DND-41 (cell line): ENCODE measurements around the gene CTSC.

Experiments used
- ATAC-seq: fragments of 200-7000 bp; cut with Tn5 transposase; 3 replicates; pipeline ENCODE4 v1.9.1; 2021; ENCODE audit warnings: low read depth; ENCODE audit not compliant: insufficient read depth
- DNase-seq: peaks from one replicate; pipeline ENCODE4 v3.0.0-alpha.2; 2020
- H2AFZ ChIP-seq: 2 replicates; pipeline ENCODE4 v1.6.0; 2012; ENCODE audit warnings: low read depth, low read length
- H3K27ac ChIP-seq: 2 replicates; pipeline ENCODE4 v1.5.1; 2012; ENCODE audit warnings: low read length, inconsistent platforms
- H3K27me3 ChIP-seq: fragments of 200-600 bp; sonication (generic); 2 replicates; pipeline ENCODE4 v1.6.0; 2012; ENCODE audit warnings: low read length, mild to moderate bottlenecking, inconsistent platforms; ENCODE audit not compliant: insufficient read depth, poor library complexity
- H3K36me3 ChIP-seq: 2 replicates; pipeline ENCODE4 v1.5.1; 2012; ENCODE audit warnings: low read length, inconsistent platforms; ENCODE audit not compliant: insufficient read depth
- H3K4me1 ChIP-seq: 2 replicates; pipeline ENCODE4 v1.5.1; 2012; ENCODE audit warnings: mild to moderate bottlenecking, low read length; ENCODE audit not compliant: insufficient read depth
- H3K4me2 ChIP-seq: 2 replicates; pipeline ENCODE4 v1.6.0; 2012; ENCODE audit warnings: mild to moderate bottlenecking, moderate library complexity, low read length, inconsistent platforms; ENCODE audit not compliant: insufficient read depth
- H3K4me3 ChIP-seq, 2 experiments: fragments of 200-600 bp in 1 of 2; shearing (Covaris generic) in 1 of 2; 2 replicates each; pipeline ENCODE4 v1.5.1; 2012 to 2016; ENCODE audit warnings: inconsistent platforms in 2 of 2, low read length in 2 of 2, mild to moderate bottlenecking in 2 of 2, low read depth in 1 of 2, moderate library complexity in 1 of 2
- H3K79me2 ChIP-seq: 2 replicates; pipeline ENCODE4 v1.6.0; 2012; ENCODE audit warnings: low read length, inconsistent platforms; ENCODE audit not compliant: insufficient read depth
- H3K9ac ChIP-seq: 2 replicates; pipeline ENCODE4 v1.6.0; 2012; ENCODE audit warnings: low read depth, mild to moderate bottlenecking, inconsistent platforms, low read length, moderate library complexity
- H3K9me3 ChIP-seq: 2 replicates; pipeline ENCODE4 v1.5.1; 2012; ENCODE audit warnings: low read length, moderate library complexity, mild to moderate bottlenecking, inconsistent platforms; ENCODE audit not compliant: insufficient read depth, severe bottlenecking
- H4K20me1 ChIP-seq: 2 replicates; pipeline ENCODE4 v1.6.0; 2012; ENCODE audit warnings: low read length; ENCODE audit not compliant: insufficient read depth
- EZH2 ChIP-seq: IDR thresholded peaks from 3 replicates; pipeline ENCODE4 v1.6.1; 2012; ENCODE audit warnings: borderline replicate concordance, low read depth, mild to moderate bottlenecking, moderate library complexity, low read length, inconsistent platforms; ENCODE audit not compliant: severe bottlenecking
- TF ChIP-seq, protein P1 (sequence below): IDR thresholded peaks from 2 replicates; pipeline ENCODE4 v1.5.1; 2012; ENCODE audit warnings: borderline replicate concordance, low read length, moderate library complexity, mild to moderate bottlenecking; ENCODE audit not compliant: poor library complexity, severe bottlenecking; ENCODE audit errors: extremely low read depth

CTSC gene

DNA sequence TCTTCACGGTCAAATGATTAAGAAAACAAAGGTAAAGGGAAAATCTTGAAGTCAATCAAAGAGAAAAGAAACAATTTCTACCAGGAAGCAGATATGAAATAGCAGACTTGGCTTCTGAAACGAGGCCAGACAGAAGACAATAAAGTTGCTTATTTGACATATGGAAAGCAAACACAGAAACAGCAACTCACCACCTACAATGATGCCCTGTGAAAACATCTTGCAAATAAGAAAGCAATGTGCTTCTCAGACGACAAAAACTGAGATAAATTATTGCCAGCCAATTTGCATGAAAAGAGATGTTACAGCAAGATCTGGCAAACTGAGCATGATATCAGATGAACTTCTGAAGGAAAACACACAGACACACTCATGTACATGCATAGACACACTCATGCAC is 45.9 kb upstream of the CTSC start:
- Histone ChIP-seq H3K27ac (no peak overlapping the region), H3K4me3 (no peak overlapping the region), H3K4me2 (no peak overlapping the region), H3K79me2 (no peaks in the 10 kb centered on the region), H3K4me1 (no peaks in the 10 kb centered on the region), H3K36me3 (no peaks in the 10 kb centered on the region), H3K9me3 (no peaks in the 10 kb centered on the region), H2AFZ (no peak overlapping the region), H3K27me3 (no peaks in the 10 kb centered on the region), H4K20me1 (no peaks in the 10 kb centered on the region), H3K9ac (no peak overlapping the region)
- TF ChIP-seq EZH2: no peak
- TF ChIP-seq, protein P1, sequence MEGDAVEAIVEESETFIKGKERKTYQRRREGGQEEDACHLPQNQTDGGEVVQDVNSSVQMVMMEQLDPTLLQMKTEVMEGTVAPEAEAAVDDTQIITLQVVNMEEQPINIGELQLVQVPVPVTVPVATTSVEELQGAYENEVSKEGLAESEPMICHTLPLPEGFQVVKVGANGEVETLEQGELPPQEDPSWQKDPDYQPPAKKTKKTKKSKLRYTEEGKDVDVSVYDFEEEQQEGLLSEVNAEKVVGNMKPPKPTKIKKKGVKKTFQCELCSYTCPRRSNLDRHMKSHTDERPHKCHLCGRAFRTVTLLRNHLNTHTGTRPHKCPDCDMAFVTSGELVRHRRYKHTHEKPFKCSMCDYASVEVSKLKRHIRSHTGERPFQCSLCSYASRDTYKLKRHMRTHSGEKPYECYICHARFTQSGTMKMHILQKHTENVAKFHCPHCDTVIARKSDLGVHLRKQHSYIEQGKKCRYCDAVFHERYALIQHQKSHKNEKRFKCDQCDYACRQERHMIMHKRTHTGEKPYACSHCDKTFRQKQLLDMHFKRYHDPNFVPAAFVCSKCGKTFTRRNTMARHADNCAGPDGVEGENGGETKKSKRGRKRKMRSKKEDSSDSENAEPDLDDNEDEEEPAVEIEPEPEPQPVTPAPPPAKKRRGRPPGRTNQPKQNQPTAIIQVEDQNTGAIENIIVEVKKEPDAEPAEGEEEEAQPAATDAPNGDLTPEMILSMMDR: no peak
- ATAC-seq (no peak), DNase-seq (no peak)

DNA sequence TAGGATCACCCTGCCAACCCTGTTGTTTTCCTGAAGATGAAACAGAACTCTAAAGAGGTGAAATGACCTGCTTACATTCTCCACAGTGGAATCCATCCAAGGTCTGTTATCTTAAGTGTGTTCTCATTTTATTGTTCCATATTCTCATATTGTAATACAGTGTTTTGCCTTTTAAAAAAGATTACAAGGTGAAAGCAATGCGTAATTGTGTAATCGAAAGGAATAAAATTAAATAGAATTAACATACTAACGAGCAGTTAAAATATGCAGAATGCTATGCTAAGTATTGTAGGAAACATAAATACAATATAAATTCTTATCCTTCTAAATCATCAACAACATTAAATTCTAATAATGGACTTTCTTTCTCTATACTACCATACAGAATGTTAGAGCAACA is 41.6 kb upstream of the CTSC start:
- no peaks in the 10 kb centered on the region for H3K36me3 ChIP-seq
- no peak overlapping the region for H3K27ac ChIP-seq
- H4K20me1 ChIP-seq: no peaks in the 10 kb centered on the region
- H2AFZ ChIP-seq: no peak overlapping the region
- no peaks in the 10 kb centered on the region for H3K4me1 ChIP-seq
- ATAC-seq: no peak
- H3K9me3 ChIP-seq: no peaks in the 10 kb centered on the region
- TF ChIP-seq, protein P1: no peak
- no peak for TF ChIP-seq EZH2
- H3K4me3 ChIP-seq: no peak overlapping the region
- no peaks in the 10 kb centered on the region for H3K27me3 ChIP-seq
- no peak overlapping the region for H3K4me2 ChIP-seq
- no peak overlapping the region for H3K9ac ChIP-seq
- DNase-seq: no peak
- no peaks in the 10 kb centered on the region for H3K79me2 ChIP-seq

DNA sequence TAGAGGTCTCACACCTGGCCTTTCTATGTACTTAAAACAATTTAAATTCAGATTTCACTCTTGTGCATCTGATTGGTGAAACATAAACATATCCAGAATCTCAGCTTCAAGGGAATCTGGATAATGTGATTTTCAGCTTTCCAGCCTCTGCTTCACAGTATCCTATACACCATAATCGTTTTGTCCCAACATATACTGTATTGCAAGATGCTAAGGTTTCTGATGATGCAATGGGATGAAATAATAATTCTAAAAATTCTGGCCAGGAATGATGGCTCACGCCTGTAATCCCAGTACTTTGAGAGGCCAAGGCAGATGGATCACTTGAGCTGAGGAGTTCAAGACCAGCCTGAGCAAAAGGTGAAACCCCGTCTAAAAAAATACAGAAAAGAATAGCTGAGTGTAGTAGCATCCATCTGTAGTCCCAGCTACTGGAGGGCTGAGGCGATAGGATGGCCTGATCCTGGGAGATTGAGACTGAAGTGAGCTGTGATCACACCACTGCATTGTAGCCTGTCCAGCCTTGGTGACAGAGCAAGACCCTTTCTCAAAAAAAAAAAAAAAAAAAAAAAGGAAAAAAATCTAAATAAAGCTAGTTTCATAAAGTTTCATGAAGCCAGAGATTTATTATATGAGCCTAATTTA is 41.0 kb upstream of the CTSC start:
- no peaks in the 10 kb centered on the region for H4K20me1 ChIP-seq
- no peaks in the 10 kb centered on the region for H3K4me1 ChIP-seq
- no peak overlapping the region for H2AFZ ChIP-seq
- no peak overlapping the region for H3K4me2 ChIP-seq
- H3K36me3 ChIP-seq: no peaks in the 10 kb centered on the region
- H3K27me3 ChIP-seq: no peaks in the 10 kb centered on the region
- DNase-seq: no peak
- H3K27ac ChIP-seq: no peak overlapping the region
- H3K79me2 ChIP-seq: no peaks in the 10 kb centered on the region
- no peak overlapping the region for H3K4me3 ChIP-seq
- no peak overlapping the region for H3K9ac ChIP-seq
- TF ChIP-seq, protein P1: no peak
- ATAC-seq: no peak
- H3K9me3 ChIP-seq: no peaks in the 10 kb centered on the region

DNA sequence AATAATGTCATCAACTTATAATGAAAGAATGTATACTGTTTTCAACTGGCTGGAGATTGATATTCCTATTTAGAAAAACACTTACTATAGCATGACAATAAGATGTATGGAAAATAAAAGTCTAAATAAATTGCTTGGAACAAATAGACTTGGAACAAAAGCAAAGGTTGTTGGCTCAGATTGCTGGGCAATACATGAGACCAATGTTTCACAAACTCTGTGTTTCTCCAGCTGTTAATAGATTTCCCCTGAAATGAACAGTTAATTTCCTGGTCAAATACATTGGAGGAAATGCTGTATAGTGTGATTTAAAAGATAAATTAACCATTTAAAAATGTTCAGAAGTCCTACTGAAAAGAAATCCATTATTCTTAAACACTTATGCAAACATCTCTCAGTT is 40.1 kb upstream of the CTSC start:
- Histone ChIP-seq H3K9ac (no peak overlapping the region), H3K36me3 (no peaks in the 10 kb centered on the region), H3K27me3 (no peaks in the 10 kb centered on the region), H3K27ac (no peak overlapping the region), H3K4me1 (no peaks in the 10 kb centered on the region), H3K4me2 (no peak overlapping the region), H4K20me1 (no peaks in the 10 kb centered on the region), H3K79me2 (no peaks in the 10 kb centered on the region), H2AFZ (no peak overlapping the region), H3K4me3 (no peak overlapping the region), H3K9me3 (no peaks in the 10 kb centered on the region)
- no peak for TF ChIP-seq EZH2
- TF ChIP-seq, protein P1: no peak
- DNase-seq (no peak), ATAC-seq (no peak)
